NCI-H2107 (cell line): ENCODE results near the gene CRYBB1.

Experiments
- DNase-seq: peaks from one replicate; lab custom pipeline; 2025; lab: John Stamatoyannopoulos, UW

The CRYBB1 gene

GRCh38 chr22:26577081-26577480, 40.7 kb downstream of the CRYBB1 start:
- DNase-seq = no peak

- DNase-seq = no peak
Measured at GRCh38 chr22:26576026-26576680, 41.7 kb downstream of the CRYBB1 start.

- DNase-seq = no peak
Measured at GRCh38 chr22:26574001-26574723, 43.7 kb downstream of the CRYBB1 start.

- DNase-seq = no peak
Measured at GRCh38 chr22:26573026-26573662, 44.7 kb downstream of the CRYBB1 start.

- DNase-seq = no peak
Measured at GRCh38 chr22:26570864-26571525, 46.8 kb downstream of the CRYBB1 start.

GRCh38 chr22:26570115-26570514, 47.7 kb downstream of the CRYBB1 start:
- no peak for DNase-seq

GRCh38 chr22:26568207-26568706, 49.6 kb downstream of the CRYBB1 start:
- DNase-seq = no peak

GRCh38 chr22:26567610-26568009, 50.2 kb downstream of the CRYBB1 start:
- DNase-seq = no peak

- no peak for DNase-seq
Measured at GRCh38 chr22:26566994-26567393, 50.8 kb downstream of the CRYBB1 start.

GRCh38 chr22:26565889-26566288, 51.9 kb downstream of the CRYBB1 start:
- DNase-seq = no peak

GRCh38 chr22:26565181-26565580, 52.6 kb downstream of the CRYBB1 start:
- DNase-seq = no peak

- DNase-seq = no peak
Measured at GRCh38 chr22:26564672-26565071, 53.2 kb downstream of the CRYBB1 start.

- DNase-seq = no peak
Measured at GRCh38 chr22:26564181-26564580, 53.6 kb downstream of the CRYBB1 start.

- DNase-seq = no peak
Measured at GRCh38 chr22:26563022-26563421, 54.8 kb downstream of the CRYBB1 start.

GRCh38 chr22:26561756-26562417, 55.9 kb downstream of the CRYBB1 start:
- DNase-seq = no peak

- no peak for DNase-seq
Measured at GRCh38 chr22:26559961-26560575, 57.8 kb downstream of the CRYBB1 start.

GRCh38 chr22:26558248-26558895, 59.5 kb downstream of the CRYBB1 start:
- no peak for DNase-seq

- no peak for DNase-seq
Measured at GRCh38 chr22:26556904-26557303, 60.9 kb downstream of the CRYBB1 start.

- DNase-seq = no peak
Measured at GRCh38 chr22:26555478-26555877, 62.3 kb downstream of the CRYBB1 start.

GRCh38 chr22:26554956-26555355, 62.9 kb downstream of the CRYBB1 start:
- no peak for DNase-seq
